Measurements from ENCODE around the gene EXOSC10. TPM values are rescaled to one million over a fixed set of nuclear protein-coding genes. Genes with fewer than 3 reads are reported as not detected.
"Not testable (repeated sequence)": the region's sequence is repeated elsewhere in the genome, so short reads cannot be mapped to it uniquely, and the experiment has no call there.

Gene EXOSC10
- total RNA-seq, 1 donor from 2014 or later = 50.9 TPM

- DNase-seq (no peak), ATAC-seq (no peak)
- Histone ChIP-seq H3K4me3 (no peak overlapping the region), H3K27me3 (no peaks in the 10 kb centered on the region), H3K36me3 (peaks cover 66% of the 10 kb centered on the region), H3K9me3 (no peaks in the 10 kb centered on the region), H3K4me1 (no peaks in the 10 kb centered on the region), H3K27ac (no peak overlapping the region)
- no peak for TF ChIP-seq CTCF (IDR thresholded peaks at IDR 0.05)
- intact Hi-C loops (cut with DNase I) = no loop called here
Measured at GRCh38 chr1:11080931-11081330, 18.7 kb downstream of the EXOSC10 start.

- intact Hi-C loops (cut with DNase I) = no loop called here
- Histone ChIP-seq H3K27ac (no peak overlapping the region), H3K9me3 (no peaks in the 10 kb centered on the region), H3K4me3 (no peak overlapping the region), H3K4me1 (no peaks in the 10 kb centered on the region), H3K36me3 (peaks cover 89% of the 10 kb centered on the region), H3K27me3 (no peaks in the 10 kb centered on the region)
- ATAC-seq (no peak), DNase-seq (no peak)
- no peak for TF ChIP-seq CTCF (IDR thresholded peaks at IDR 0.05)
Measured at GRCh38 chr1:11078631-11079030, 21.0 kb downstream of the EXOSC10 start.

GRCh38 chr1:11073398-11073797, 26.3 kb downstream of the EXOSC10 start:
- H3K27ac ChIP-seq; H3K27me3 ChIP-seq; DNase-seq; H3K9me3 ChIP-seq; ATAC-seq; intact Hi-C loops (cut with DNase I); H3K4me3 ChIP-seq; H3K4me1 ChIP-seq: not testable (repeated sequence)
- H3K36me3 ChIP-seq = peaks cover 93% of the 10 kb centered on the region

GRCh38 chr1:11072216-11072917, 27.3 kb downstream of the EXOSC10 start:
- H3K9me3 ChIP-seq = no peaks in the 10 kb centered on the region
- no peaks in the 10 kb centered on the region for H3K27me3 ChIP-seq
- peaks cover 97% of the 10 kb centered on the region for H3K36me3 ChIP-seq
- no peak for TF ChIP-seq CTCF (IDR thresholded peaks at IDR 0.05)
- DNase-seq (peak; percentile 12), ATAC-seq (no peak)
- intact Hi-C loops (cut with DNase I) = no loop called here
- H3K27ac ChIP-seq = no peak overlapping the region
- H3K4me3 ChIP-seq = no peak overlapping the region
- no peaks in the 10 kb centered on the region for H3K4me1 ChIP-seq

- Histone ChIP-seq H3K9me3 (no peaks in the 10 kb centered on the region), H3K4me3 (no peak overlapping the region), H3K4me1 (no peaks in the 10 kb centered on the region), H3K27ac (no peak overlapping the region), H3K27me3 (no peaks in the 10 kb centered on the region), H3K36me3 (peaks cover 95% of the 10 kb centered on the region)
- no peak for ATAC-seq
- TF ChIP-seq CTCF (IDR thresholded peaks at IDR 0.05) = no peak
- DNase-seq = peak; percentile 25
- intact Hi-C loops (cut with DNase I) = no loop called here
Measured at GRCh38 chr1:11071463-11072215, 28.0 kb downstream of the EXOSC10 start.

GRCh38 chr1:11070876-11071275, 28.8 kb downstream of the EXOSC10 start:
- no peak for TF ChIP-seq CTCF (IDR thresholded peaks at IDR 0.05)
- intact Hi-C loops (cut with DNase I) = no loop called here
- no peak overlapping the region for H3K27ac ChIP-seq
- DNase-seq (peak; percentile 35), ATAC-seq (no peak)
- no peaks in the 10 kb centered on the region for H3K9me3 ChIP-seq
- no peaks in the 10 kb centered on the region for H3K4me1 ChIP-seq
- peaks cover 95% of the 10 kb centered on the region for H3K36me3 ChIP-seq
- no peaks in the 10 kb centered on the region for H3K27me3 ChIP-seq
- H3K4me3 ChIP-seq = no peak overlapping the region
